Choroid plexus epithelial cell (primary cell): ENCODE data around the gene CMPK1.
"Not testable (repeated sequence)": the region's sequence is repeated elsewhere in the genome, so short reads cannot be mapped to it uniquely, and the experiment has no call there.

ENCODE experiments used
- DNase-seq: peaks from one replicate; pipeline ENCODE4 v3.0.0-alpha.2; 2010; ENCODE audit warnings: low read depth
- H3K4me3 ChIP-seq: 2 replicates; pipeline ENCODE4 v1.5.1; 2011; ENCODE audit warnings: low read depth, mild to moderate bottlenecking, control low read depth, low read length, moderate library complexity
- CTCF ChIP-seq: conservative IDR thresholded peaks from 2 replicates; pipeline ENCODE4 v1.5.1; 2011; ENCODE audit warnings: low read depth, mild to moderate bottlenecking, control low read depth, inconsistent platforms, low read length, moderate library complexity

Gene CMPK1

GRCh38 chr1:47333578-47333921 lies at the start of gene CMPK1:
Gene CMPK1, plus strand, starts transcription at chr1:47333790. Its CDS starts 156 bp downstream, at chr1:47333946.
- peak within 1 kb of the TSS; percentile 95 for H3K4me3 ChIP-seq
- DNase-seq = peak; percentile 82
- TF ChIP-seq CTCF = peak; percentile 34

GRCh38 chr1:47288116-47288515 lies 45.5 kb upstream of the CMPK1 start:
- not testable (repeated sequence) for DNase-seq, H3K4me3 ChIP-seq

- not testable (repeated sequence) for H3K4me3 ChIP-seq, DNase-seq
Measured at GRCh38 chr1:47294863-47295262, 38.7 kb upstream of the CMPK1 start.

GRCh38 chr1:47295579-47295978 lies 38.0 kb upstream of the CMPK1 start:
- no peak for TF ChIP-seq CTCF
- no peak overlapping the region for H3K4me3 ChIP-seq
- DNase-seq = no peak

- no peak overlapping the region for H3K4me3 ChIP-seq
- no peak for TF ChIP-seq CTCF
- no peak for DNase-seq
Measured at GRCh38 chr1:47298025-47298699, 35.4 kb upstream of the CMPK1 start.

- no peak for TF ChIP-seq CTCF
- no peak for DNase-seq
- no peak overlapping the region for H3K4me3 ChIP-seq
Measured at GRCh38 chr1:47302472-47302871, 31.1 kb upstream of the CMPK1 start.

GRCh38 chr1:47309427-47309826 lies 24.2 kb upstream of the CMPK1 start:
- H3K4me3 ChIP-seq = no peak overlapping the region
- DNase-seq = no peak
- no peak for TF ChIP-seq CTCF

- no peak for TF ChIP-seq CTCF
- peak; percentile 100 for DNase-seq
- peak within 1 kb of the TSS; percentile 74 for H3K4me3 ChIP-seq
Measured at GRCh38 chr1:47313915-47314664, 19.5 kb upstream of the CMPK1 start, which contains the start of gene STIL. Gene STIL, minus strand, starts transcription at chr1:47314147. Its CDS starts 3,828 bp downstream, at chr1:47310319.
